Measurements from ENCODE around the gene AK3. TPM values are rescaled to one million over a fixed set of nuclear protein-coding genes. Genes with fewer than 3 reads are reported as not detected.

The AK3 gene
- total and polyA plus RNA-seq, 10 of the 15 experiments (the other 5 are each of a cell fraction or from before 2014, with no cell fraction given) = 14.2 to 86.6 (median 43.9) TPM

GRCh38 chr9:4771788-4772187 lies 30.8 kb upstream of the AK3 start:
- Histone ChIP-seq H3K4me3 (no peak overlapping the region), H4K20me1 (ENCODE audit: control insufficient read depth, insufficient read depth) (no peaks in the 10 kb centered on the region), H3K27me3 (replicated peaks in 1 of 2; ENCODE audit: control insufficient read depth in 2 of 2, insufficient read depth in 2 of 2, low read length in 1 of 2) (no peaks in the 10 kb centered on the region), H3K36me3 (ENCODE audit: control insufficient read depth in 2 of 2, insufficient read depth in 2 of 2, low read length in 1 of 2) (no peaks in the 10 kb centered on the region), H3K9ac (ENCODE audit: control insufficient read depth, insufficient read depth, low read length) (no peak overlapping the region), H3K4me2 (ENCODE audit: control insufficient read depth, insufficient read depth) (no peak overlapping the region), H3K9me3 (replicated peaks; ENCODE audit: control insufficient read depth, insufficient read depth, low read length) (no peaks in the 10 kb centered on the region; the same call in 2 of the 3 replicates), H2AFZ (ENCODE audit: control insufficient read depth, low read depth, low read length) (no peak overlapping the region), H3K27ac (ENCODE audit: control insufficient read depth, insufficient read depth) (no peak overlapping the region), H3K79me2 (ENCODE audit: control insufficient read depth, insufficient read depth, low read length) (no peaks in the 10 kb centered on the region), H3K4me1 (ENCODE audit: control insufficient read depth, insufficient read depth, low read length) (peaks cover 5% of the 10 kb centered on the region; the same call in 1 of the 2 replicates)
- CTCF ChIA-PET = interaction anchor here (0.7 to 1.3 kb wide), 3 partner anchors 12 to 22 kb away, joined by 3 read pairs; no protein-coding TSS in a partner anchor
- RAD21 ChIA-PET (ENCODE audit: unreplicated experiment) = no interaction called here
- WGBS (ENCODE audit: insufficient coverage, insufficient replicate concordance, low lambda C conversion rate, missing lambda C conversion rate) = 100% methylated on average over 1 of the region's 1 CpG
- DNase-seq (ENCODE audit: low read depth, low spot score) = no peak
- SMC1A ChIA-PET (ENCODE audit: uncharacterized antibody, unreplicated experiment) = interaction anchor here (0.7 to 1.6 kb wide), 2 partner anchors 10 to 891 kb away, joined by 3 to 4 read pairs; no protein-coding TSS in a partner anchor
- POLR2A ChIA-PET = no interaction called here
- in situ Hi-C loops (cut with MboI) = no loop called here
- no TSS peak for BruUV-seq (replicated peaks)
- no peak for FAIRE-seq
- intact Hi-C loops (cut with micrococcal nuclease; ENCODE audit: unreplicated experiment) = no loop called here
- no peak for ATAC-seq
- TF ChIP-seq NFYB (IDR thresholded peaks at IDR 0.05; ENCODE audit: insufficient read depth, low read depth, low read length) = no peak
- TF ChIP-seq SMAD5 (IDR thresholded peaks at IDR 0.05; ENCODE audit: low read depth) = no peak
- TF ChIP-seq ZSCAN29 (IDR thresholded peaks at IDR 0.05) = no peak

DNA sequence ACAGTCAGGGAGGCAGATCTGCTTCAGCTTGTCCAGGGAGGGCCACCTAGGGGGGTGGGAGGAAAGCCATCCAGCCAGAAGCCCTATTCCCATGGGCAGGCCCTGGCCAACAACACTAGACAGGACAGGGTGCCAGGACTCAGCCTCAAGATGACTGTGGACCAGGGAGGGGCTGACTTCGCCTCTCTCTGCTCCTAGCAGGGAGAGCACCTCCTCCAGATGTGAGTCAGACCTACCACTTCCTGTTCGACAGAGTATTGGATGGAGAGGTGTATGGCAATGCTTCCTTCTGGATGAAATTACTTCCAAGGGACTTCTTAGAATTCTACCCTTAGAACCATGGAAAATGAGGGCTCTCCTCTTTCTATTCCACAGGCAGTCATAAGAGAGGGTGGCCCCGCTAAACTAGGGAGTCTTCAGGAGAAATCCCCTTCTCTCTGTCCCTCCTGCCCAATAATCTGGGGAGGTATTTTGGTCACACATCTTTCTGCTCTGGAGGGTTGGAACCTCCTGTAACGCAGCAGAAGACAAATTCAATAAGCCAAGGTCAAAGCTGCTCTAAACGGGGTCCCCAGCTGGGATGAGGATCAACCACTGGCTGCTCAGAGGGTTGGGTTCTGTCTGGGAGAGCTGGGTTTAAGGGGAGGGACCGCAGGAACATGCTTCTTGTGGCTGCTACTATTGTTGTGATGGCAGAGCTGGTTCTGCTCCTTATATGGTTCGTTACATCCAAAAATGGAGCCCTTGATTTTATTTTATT lies 28.5 kb upstream of the AK3 start:
- Histone ChIP-seq H3K79me2 (ENCODE audit: control insufficient read depth, insufficient read depth, low read length) (no peaks in the 10 kb centered on the region), H3K9me3 (replicated peaks; ENCODE audit: control insufficient read depth, insufficient read depth, low read length) (no peaks in the 10 kb centered on the region; the same call in 2 of the 3 replicates), H3K9ac (ENCODE audit: control insufficient read depth, insufficient read depth, low read length) (no peak overlapping the region), H3K4me3 (no peak overlapping the region), H3K4me2 (ENCODE audit: control insufficient read depth, insufficient read depth) (no peak overlapping the region), H3K27ac (ENCODE audit: control insufficient read depth, insufficient read depth) (no peak overlapping the region), H3K27me3 (replicated peaks in 1 of 2; ENCODE audit: control insufficient read depth in 2 of 2, insufficient read depth in 2 of 2, low read length in 1 of 2) (no peaks in the 10 kb centered on the region), H4K20me1 (ENCODE audit: control insufficient read depth, insufficient read depth) (no peaks in the 10 kb centered on the region), H3K36me3 (ENCODE audit: control insufficient read depth in 2 of 2, insufficient read depth in 2 of 2, low read length in 1 of 2) (no peaks in the 10 kb centered on the region), H3K4me1 (ENCODE audit: control insufficient read depth, insufficient read depth, low read length) (peaks cover 5% of the 10 kb centered on the region; the same call in 1 of the 2 replicates), H2AFZ (ENCODE audit: control insufficient read depth, low read depth, low read length) (no peak overlapping the region; the same call in 1 of the 2 replicates)
- RAD21 ChIA-PET (ENCODE audit: unreplicated experiment) = no interaction called here
- CTCF ChIA-PET = interaction anchor here (0.5 to 2.8 kb wide), 3 partner anchors 10 to 154 kb away, joined by 3 to 15 read pairs (median 5); no protein-coding TSS in a partner anchor
- ATAC-seq = peak; percentile 68
- intact Hi-C loops (cut with micrococcal nuclease; ENCODE audit: unreplicated experiment) = no loop called here
- SMC1A ChIA-PET (ENCODE audit: uncharacterized antibody, unreplicated experiment) = no interaction called here
- BruUV-seq (replicated peaks) = no TSS peak
- peak; percentile 12; the same call in 1 of the 2 replicates for TF ChIP-seq RUNX3 (IDR thresholded peaks at IDR 0.05; ENCODE audit: low read length)
- no peak for TF ChIP-seq BRCA1 (IDR thresholded peaks at IDR 0.05; ENCODE audit: low read depth, low read length)
- peak; percentile 41; the same call in 1 of the 2 replicates for TF ChIP-seq SPI1 (IDR thresholded peaks at IDR 0.05; ENCODE audit: borderline replicate concordance, insufficient read depth, low read depth, low read length)
- no peak for TF ChIP-seq BACH1 (IDR thresholded peaks at IDR 0.05; ENCODE audit: borderline replicate concordance)
- TF ChIP-seq RELA (IDR thresholded peaks at IDR 0.05; ENCODE audit: borderline replicate concordance, partially characterized antibody) = no peak
- peak; percentile 18; the same call in 1 of the 2 replicates for TF ChIP-seq EED (IDR thresholded peaks at IDR 0.05; ENCODE audit: low read depth)
- 0 out of 2 replicates have a peak, but pooled peaks have one; percentile 25 for TF ChIP-seq IRF4 (IDR thresholded peaks at IDR 0.05; ENCODE audit: low read depth, low read length)
- TF ChIP-seq STAT1 (conservative IDR thresholded peaks at IDR 0.05) = no peak
- TF ChIP-seq ZSCAN29 (IDR thresholded peaks at IDR 0.05) = no peak
- no peak for FAIRE-seq
- POLR2A ChIA-PET = no interaction called here
- 65% methylated on average over 7 of the region's 7 CpGs for WGBS (ENCODE audit: insufficient coverage, insufficient replicate concordance, low lambda C conversion rate, missing lambda C conversion rate)
- no peak for DNase-seq (ENCODE audit: low read depth, low spot score)
- in situ Hi-C loops (cut with MboI) = no loop called here
